Lower lobe of right lung (tissue), 2 donors: ENCODE measurements around the gene ACTL7B. TPM values are rescaled to one million over a fixed set of nuclear protein-coding genes. Genes with fewer than 3 reads are reported as not detected.
"Not testable (repeated sequence)": the region's sequence is repeated elsewhere in the genome, so short reads cannot be mapped to it uniquely, and the experiment has no call there.

ENCODE experiments used
- ATAC-seq, 2 donors: fragments of 200-7000 bp; cut with Tn5 transposase; one replicate each; pipeline ENCODE4 v1.9.1; 2020 to 2022; ENCODE audit warnings: mild to moderate bottlenecking in 2 of 2, moderate library complexity in 2 of 2
- DNase-seq: peaks from one replicate; pipeline ENCODE4 v3.0.0-alpha.2; 2020
- H3K27ac ChIP-seq: fragments of 200-600 bp; one replicate; pipeline ENCODE4 v1.8.0; 2022
- H3K27me3 ChIP-seq: fragments of 200-600 bp; one replicate; pipeline ENCODE4 v1.8.0; 2022; ENCODE audit warnings: low read depth
- H3K36me3 ChIP-seq: fragments of 200-600 bp; one replicate; pipeline ENCODE4 v1.8.0; 2022; ENCODE audit warnings: mild to moderate bottlenecking
- H3K4me1 ChIP-seq: fragments of 200-600 bp; one replicate; pipeline ENCODE4 v1.8.0; 2022
- H3K4me3 ChIP-seq: fragments of 200-600 bp; one replicate; pipeline ENCODE4 v1.8.0; 2022; ENCODE audit warnings: mild to moderate bottlenecking
- H3K9me3 ChIP-seq: fragments of 200-600 bp; one replicate; pipeline ENCODE4 v1.8.0; 2022
- CTCF ChIP-seq: fragments of 200-600 bp; IDR thresholded peaks from one replicate; pipeline ENCODE4 v1.8.0; 2022; ENCODE audit warnings: antibody characterized with exemption, mild to moderate bottlenecking
- intact Hi-C: fragments of 100-400 bp; cut with DNase I; formaldehyde crosslinking; loops from one replicate; pipeline ENCODE4 v1.11.0; 2022
- total RNA-seq: library from RNA; stranded (reverse); fragmentation: NEBNext Ultra II Directional; extraction: Animal tissue kit (Norgen Biotek cat#: 25700); gene quantifications from one replicate; pipeline ENCODE4 v1.2.1, GENCODE V29; 2021
- donor health status: DM: no; HTN: yes; CAD: no; lungs with severe emphysema.

ACTL7B gene
- total RNA-seq, 1 donor from 2014 or later = not detected

- DNase-seq (no peak), ATAC-seq (no peak)
- no peaks in the 10 kb centered on the region for H3K36me3 ChIP-seq
- no peak overlapping the region for H3K27ac ChIP-seq
- no peak for TF ChIP-seq CTCF
- no peaks in the 10 kb centered on the region for H3K9me3 ChIP-seq
- peaks cover 3% of the 10 kb centered on the region for H3K27me3 ChIP-seq
- H3K4me1 ChIP-seq = no peaks in the 10 kb centered on the region
- intact Hi-C loops = no loop called here
- H3K4me3 ChIP-seq = no peak overlapping the region
These were observed 9.8 kb downstream of the ACTL7B start for GRCh38 chr9:108845947-108846346.

DNA sequence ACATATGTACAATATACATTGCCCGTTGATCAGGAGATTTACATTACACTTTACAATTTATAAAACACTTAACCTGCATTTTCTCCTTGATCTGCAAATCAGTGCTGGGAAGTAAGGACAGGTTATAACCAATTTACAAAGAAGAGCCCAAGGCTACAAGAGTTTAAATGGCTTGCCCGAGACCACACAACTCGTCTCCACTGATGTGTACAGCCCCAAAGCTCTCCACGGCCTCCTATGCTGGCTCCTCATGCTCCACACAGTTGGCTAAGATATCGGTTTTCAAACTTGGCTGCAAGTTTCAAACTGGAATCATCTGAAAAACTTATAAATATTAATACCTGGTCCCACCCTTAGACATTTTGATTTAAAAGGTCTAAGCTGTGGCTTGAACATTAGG is 10.3 kb downstream of the ACTL7B start:
- no peak for DNase-seq
- ATAC-seq = no peak
- Histone ChIP-seq H3K4me3 (no peak overlapping the region), H3K9me3 (no peaks in the 10 kb centered on the region), H3K27me3 (peaks cover 3% of the 10 kb centered on the region), H3K36me3 (no peaks in the 10 kb centered on the region), H3K4me1 (no peaks in the 10 kb centered on the region), H3K27ac (no peak overlapping the region)
- intact Hi-C loops = no loop called here
- TF ChIP-seq CTCF = no peak

DNA sequence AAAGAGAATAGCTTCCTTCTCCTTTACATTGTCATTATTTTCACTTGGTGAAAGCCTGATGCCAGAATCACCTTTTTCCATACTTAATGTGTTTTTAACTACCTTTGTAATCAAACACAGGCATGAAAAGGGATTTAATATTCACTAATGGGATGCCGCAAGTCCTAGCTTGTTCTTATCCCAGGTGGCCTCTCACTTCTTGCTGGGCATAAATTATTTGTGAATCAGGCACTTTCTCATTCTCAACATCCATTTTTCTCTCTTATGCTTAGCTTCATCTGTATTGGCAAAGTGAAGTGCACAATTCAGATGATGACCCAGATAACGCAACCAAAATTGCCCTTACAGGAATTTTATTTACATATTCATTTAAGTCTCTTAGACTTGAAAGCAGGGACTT is 10.9 kb downstream of the ACTL7B start:
- no peak overlapping the region for H3K27ac ChIP-seq
- no peak for TF ChIP-seq CTCF
- no peaks in the 10 kb centered on the region for H3K36me3 ChIP-seq
- no peaks in the 10 kb centered on the region for H3K4me1 ChIP-seq
- intact Hi-C loops = no loop called here
- peaks cover 3% of the 10 kb centered on the region for H3K27me3 ChIP-seq
- H3K9me3 ChIP-seq = no peaks in the 10 kb centered on the region
- no peak overlapping the region for H3K4me3 ChIP-seq
- ATAC-seq (no peak), DNase-seq (no peak)

- Histone ChIP-seq H3K4me3 (no peak overlapping the region), H3K9me3 (no peaks in the 10 kb centered on the region), H3K27ac (no peak overlapping the region), H3K36me3 (no peaks in the 10 kb centered on the region), H3K27me3 (peaks cover 3% of the 10 kb centered on the region), H3K4me1 (no peaks in the 10 kb centered on the region)
- ATAC-seq = no peak
- no peak for DNase-seq
- intact Hi-C loops = no loop called here
- TF ChIP-seq CTCF = no peak
These were observed 11.4 kb downstream of the ACTL7B start for GRCh38 chr9:108844391-108844790.

DNA sequence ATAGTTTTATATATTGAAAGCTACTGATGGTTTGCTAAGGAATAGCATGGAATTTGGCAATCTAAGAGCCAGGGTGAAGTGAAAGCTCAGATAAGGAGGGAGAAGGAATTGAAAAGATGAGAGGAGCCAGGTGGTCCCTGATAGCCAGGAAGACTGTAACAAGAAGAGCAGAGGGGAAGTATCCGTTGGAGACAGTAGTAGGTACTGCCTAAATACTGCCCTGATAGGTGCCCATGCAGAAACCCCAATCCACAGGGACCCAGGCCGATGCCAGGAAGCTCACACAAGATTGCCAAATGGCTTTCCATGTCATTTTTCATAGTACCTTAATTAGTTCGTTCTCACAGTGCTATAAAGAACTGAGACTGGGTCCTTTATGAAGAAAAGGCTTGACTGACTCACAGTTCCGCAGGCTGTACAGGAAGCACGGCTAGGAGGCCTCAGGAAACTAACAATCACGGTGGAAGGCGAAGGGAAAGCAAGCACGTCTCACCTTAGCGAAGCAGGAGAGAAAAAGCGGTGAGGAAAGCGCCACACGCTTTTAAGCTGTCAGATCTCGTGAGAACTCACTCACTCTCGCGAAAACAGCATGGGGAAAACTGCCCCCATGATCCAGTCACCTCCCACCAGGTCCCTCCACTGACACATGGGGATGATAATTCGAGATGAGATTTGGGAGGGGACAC is 13.0 kb downstream of the ACTL7B start:
- no peak for TF ChIP-seq CTCF
- intact Hi-C loops = no loop called here
- Histone ChIP-seq H3K4me1 (no peaks in the 10 kb centered on the region), H3K36me3 (no peaks in the 10 kb centered on the region), H3K4me3 (no peak overlapping the region), H3K27me3 (no peaks in the 10 kb centered on the region), H3K9me3 (no peaks in the 10 kb centered on the region), H3K27ac (no peak overlapping the region)
- no peak for DNase-seq
- no peak for ATAC-seq

- intact Hi-C loops, H3K9me3 ChIP-seq, H3K27ac ChIP-seq, ATAC-seq, H3K4me1 ChIP-seq, DNase-seq, H3K27me3 ChIP-seq, H3K4me3 ChIP-seq, H3K36me3 ChIP-seq: not testable (repeated sequence)
These were observed 16.2 kb downstream of the ACTL7B start for GRCh38 chr9:108839561-108839960.
